ACHN (cell line): ENCODE results near the gene TUBB4B.
A peak's percentile ranks its signal among the peaks of the same experiment; 100 is the strongest.

ENCODE experiments used
- DNase-seq: peaks from one replicate; pipeline ENCODE4 v3.0.0-alpha.2; 2015
- in situ Hi-C: cut with HindIII; loops from 2 replicates; pipeline ENCODE4 v1.10.0; 2017; ENCODE audit warnings: low sequenced_read_pairs, low pct_ligation_motif_present, low pct_unique_long_range_greater_than_20kb

Gene TUBB4B

DNA sequence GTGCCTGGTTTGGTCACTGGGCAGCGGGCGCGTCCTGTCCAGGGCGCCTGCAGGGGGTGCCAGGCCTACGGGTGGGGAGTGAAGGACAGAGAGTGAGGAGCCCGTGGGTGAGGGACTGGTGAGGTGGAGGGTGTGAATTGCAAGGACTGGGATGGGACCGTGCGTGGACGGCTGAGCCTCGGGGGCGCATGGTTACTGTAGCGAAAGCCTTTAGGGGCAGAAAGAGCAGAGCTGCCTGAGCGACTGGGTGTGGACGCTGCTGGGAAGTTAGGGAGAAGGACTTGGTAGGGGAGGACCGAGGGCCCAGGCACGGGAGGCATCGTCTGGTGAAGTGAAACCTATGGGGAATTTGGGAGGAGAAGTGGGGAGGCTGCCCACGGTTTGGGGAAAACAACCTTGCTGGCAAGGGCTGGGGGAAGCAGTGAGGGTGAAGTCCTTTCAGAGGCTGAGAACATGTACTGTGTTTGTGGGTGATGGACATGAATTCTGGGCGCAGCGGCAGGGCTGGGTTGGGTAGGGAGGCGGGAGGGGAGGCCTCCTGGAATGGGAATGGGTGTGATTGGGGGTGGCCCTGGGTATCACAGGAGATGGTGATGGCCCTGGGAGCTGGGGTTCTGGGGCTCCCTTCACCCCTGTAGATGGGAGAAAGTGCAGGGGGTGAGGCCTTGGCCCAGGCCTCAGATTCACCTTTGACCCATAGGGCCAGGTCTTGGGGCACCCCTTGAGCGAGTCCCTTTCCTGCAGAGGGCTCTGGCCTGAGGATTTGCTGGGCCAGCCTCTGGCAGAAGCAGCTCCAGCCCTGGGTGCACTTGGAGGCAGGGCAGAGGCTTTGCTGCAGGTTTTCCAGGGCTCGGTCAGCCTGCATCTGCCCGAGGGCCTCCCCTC, 34.7 kb downstream of the TUBB4B start:
- in situ Hi-C loops, result no loop called here
- DNase-seq, result no peak

- in situ Hi-C loops, result no loop called here
- peak; percentile 37 for DNase-seq
These were observed 35.6 kb downstream of the TUBB4B start for GRCh38 chr9:137276473-137277328.

- DNase-seq, result peak; percentile 91
- in situ Hi-C loops, result no loop called here
These were observed 36.4 kb downstream of the TUBB4B start, which contains the start of gene TOR4A for GRCh38 chr9:137277329-137278041. Gene TOR4A, plus strand, starts transcription at chr9:137277726. Its CDS starts 964 bp downstream, at chr9:137278690.

GRCh38 chr9:137278061-137278701, 37.1 kb downstream of the TUBB4B start:
- in situ Hi-C loops, result no loop called here
- no peak for DNase-seq

DNA sequence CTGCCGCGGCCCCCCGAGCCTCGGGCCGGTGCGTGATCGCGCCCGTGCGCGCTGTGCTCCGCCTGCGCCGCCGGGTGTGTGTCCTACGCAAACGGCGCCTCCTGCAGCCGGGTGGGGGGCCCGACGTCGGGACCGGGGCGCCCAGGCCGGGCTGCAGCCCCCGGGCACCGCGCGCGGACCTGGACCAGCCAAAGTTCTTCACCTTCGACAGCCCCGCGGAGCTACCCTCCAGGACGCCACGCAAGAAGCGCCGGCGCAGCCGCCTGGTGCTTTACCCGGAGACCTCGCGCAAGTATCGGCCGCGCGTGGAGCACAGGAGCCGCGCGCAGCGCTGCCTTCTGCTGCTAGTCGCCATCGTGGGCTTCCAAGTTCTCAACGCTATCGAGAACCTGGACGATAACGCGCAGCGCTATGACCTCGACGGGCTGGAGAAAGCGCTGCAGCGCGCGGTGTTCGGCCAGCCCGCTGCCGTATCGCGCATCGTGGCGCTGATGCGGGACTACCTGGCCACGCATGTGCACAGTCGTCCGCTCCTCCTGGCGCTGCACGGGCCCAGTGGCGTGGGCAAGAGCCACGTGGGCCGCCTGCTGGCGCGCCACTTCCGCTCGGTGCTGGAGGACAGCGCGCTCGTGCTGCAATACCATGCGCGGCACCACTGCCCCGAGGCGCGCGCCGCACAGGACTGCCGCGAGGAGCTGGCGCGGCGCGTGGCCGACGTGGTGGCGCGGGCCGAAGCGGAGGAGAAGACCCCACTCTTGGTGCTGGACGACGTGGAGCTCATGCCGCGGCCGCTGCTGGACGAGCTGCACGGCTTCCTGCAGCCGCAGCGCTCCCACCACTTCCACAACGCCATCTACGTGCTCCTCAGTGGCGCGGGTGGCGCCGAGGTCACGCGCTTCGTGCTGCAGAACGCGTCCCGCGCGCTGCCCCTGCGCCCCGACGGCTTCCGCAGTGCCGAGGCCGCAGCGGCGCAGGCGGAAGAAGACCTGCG, 37.9 kb downstream of the TUBB4B start:
- in situ Hi-C loops, result no loop called here
- DNase-seq, result no peak

DNA sequence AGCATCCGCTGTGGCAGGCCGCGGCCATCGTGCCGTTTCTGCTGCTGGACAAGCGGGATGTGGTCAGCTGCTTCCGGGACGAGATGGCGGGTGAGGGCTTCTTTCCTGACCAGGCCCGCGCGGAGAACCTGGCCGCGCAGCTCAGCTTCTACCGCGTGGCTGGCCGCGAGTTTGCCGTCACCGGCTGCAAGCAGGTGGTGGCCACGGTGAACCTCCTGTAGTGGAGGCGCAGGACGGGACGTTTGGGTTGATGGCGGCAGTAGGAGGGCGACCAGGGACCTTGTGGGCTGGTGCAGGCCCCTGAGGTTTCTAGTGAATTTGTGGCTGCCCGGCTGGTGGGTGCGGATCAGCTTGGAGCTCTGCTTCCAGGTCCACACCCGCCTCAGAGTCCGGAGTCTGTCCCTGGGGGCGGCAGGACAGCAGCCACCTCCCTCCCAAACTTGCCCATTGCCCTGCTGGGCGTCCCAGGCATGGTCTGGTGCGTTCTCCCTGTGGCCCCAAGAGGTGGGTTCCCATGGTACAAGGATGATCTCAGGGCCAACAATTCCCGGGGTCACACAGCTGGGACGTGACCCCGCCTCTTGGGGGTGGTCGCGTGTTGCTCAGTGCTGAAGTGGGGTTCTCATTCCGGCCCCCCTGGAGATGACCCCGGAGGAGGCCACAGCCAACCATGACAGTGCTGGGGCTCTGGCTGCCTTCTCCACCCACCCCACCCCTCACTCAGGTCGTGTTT, 38.8 kb downstream of the TUBB4B start:
- in situ Hi-C loops, result no loop called here
- DNase-seq, result no peak

GRCh38 chr9:137280474-137281344, 39.6 kb downstream of the TUBB4B start:
- DNase-seq, result no peak
- in situ Hi-C loops, result no loop called here

- no peak for DNase-seq
- in situ Hi-C loops, result no loop called here
These were observed 40.4 kb downstream of the TUBB4B start for GRCh38 chr9:137281345-137282116.

DNA sequence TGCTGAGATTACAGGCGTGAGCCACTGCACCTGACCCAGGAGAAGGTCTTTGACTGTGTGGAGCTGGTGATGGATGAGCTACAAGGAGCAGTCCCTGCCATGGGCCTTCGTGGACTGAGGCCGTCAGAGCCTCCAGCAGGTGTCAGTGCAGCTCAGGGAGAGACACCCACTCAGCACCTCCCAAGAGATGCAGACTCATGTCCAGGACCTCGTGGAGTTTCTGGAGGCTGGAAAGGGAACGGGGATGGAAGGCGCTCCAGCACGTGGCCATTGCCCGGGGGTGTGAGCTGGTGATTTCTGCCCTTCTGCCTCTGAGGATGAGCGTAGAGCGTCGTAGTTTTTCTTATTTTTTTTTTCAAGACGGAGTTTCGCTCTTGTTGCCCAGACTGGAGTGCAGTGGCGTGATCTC, 45.9 kb downstream of the TUBB4B start:
- in situ Hi-C loops, result no loop called here
- peak; percentile 60 for DNase-seq

DNA sequence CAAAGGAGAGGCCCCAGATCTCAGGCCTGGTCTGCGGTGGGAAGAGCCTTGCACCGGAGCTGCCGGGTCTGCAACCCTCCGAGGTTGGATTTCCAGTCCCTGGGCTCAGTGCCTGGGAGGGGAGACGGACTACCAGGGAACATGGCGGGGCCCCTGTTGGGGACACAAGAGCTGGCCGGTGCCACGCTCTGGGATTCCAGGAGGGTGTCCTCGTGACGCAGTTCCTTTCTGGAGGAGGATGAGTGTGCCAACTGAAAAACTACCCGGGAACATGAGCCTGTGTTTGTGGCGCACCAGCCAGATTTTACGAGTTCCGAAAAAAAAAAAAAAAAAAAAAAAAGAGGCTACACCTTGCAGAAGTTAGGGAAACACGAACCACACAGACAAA, 52.0 kb downstream of the TUBB4B start:
- DNase-seq, result no peak
- in situ Hi-C loops, result no loop called here
